Parathyroid adenoma (tissue), 2 donors: Measurements from ENCODE around the gene ITIH4.

Source experiments
- H2AFZ ChIP-seq: fragments of 300-600 bp; sonication (generic); one replicate; pipeline ENCODE4 v1.7.0; 2017; ENCODE audit warnings: antibody characterized with exemption, mild to moderate bottlenecking
- H3K27ac ChIP-seq: fragments of 300-600 bp; sonication (generic); one replicate; pipeline ENCODE4 v1.7.0; 2017
- H3K27me3 ChIP-seq: fragments of 300-600 bp; sonication (generic); one replicate; pipeline ENCODE4 v1.7.0; 2017; ENCODE audit warnings: low read length; ENCODE audit not compliant: control insufficient read depth, insufficient read depth
- H3K36me3 ChIP-seq: fragments of 300-600 bp; sonication (generic); one replicate; pipeline ENCODE4 v1.7.0; 2017; ENCODE audit warnings: low read length; ENCODE audit not compliant: control insufficient read depth, insufficient read depth
- H3K4me1 ChIP-seq: fragments of 300-600 bp; sonication (generic); one replicate; pipeline ENCODE4 v1.7.0; 2017; ENCODE audit warnings: control low read depth
- H3K4me2 ChIP-seq: fragments of 300-600 bp; sonication (generic); one replicate; pipeline ENCODE4 v1.7.0; 2017; ENCODE audit warnings: low read length
- H3K4me3 ChIP-seq: fragments of 300-600 bp; sonication (generic); one replicate; pipeline ENCODE4 v1.7.0; 2017; ENCODE audit warnings: low read depth, low read length
- H3K79me2 ChIP-seq: fragments of 300-600 bp; sonication (generic); one replicate; pipeline ENCODE4 v1.7.0; 2017; ENCODE audit warnings: control low read depth
- H3K9ac ChIP-seq: fragments of 300-600 bp; sonication (generic); one replicate; pipeline ENCODE4 v1.7.0; 2017; ENCODE audit warnings: mild to moderate bottlenecking
- H3K9me3 ChIP-seq: fragments of 300-600 bp; sonication (generic); one replicate; pipeline ENCODE4 v1.7.0; 2017; ENCODE audit warnings: low read length; ENCODE audit not compliant: control insufficient read depth
- TF ChIP-seq, protein P1 (sequence below): fragments of 300-600 bp; sonication (generic); IDR thresholded peaks from one replicate; pipeline ENCODE4 v1.7.0; 2017; ENCODE audit warnings: antibody characterized with exemption, mild to moderate bottlenecking
- donor health status: primary hyperparathyroidism.

The ITIH4 gene

DNA sequence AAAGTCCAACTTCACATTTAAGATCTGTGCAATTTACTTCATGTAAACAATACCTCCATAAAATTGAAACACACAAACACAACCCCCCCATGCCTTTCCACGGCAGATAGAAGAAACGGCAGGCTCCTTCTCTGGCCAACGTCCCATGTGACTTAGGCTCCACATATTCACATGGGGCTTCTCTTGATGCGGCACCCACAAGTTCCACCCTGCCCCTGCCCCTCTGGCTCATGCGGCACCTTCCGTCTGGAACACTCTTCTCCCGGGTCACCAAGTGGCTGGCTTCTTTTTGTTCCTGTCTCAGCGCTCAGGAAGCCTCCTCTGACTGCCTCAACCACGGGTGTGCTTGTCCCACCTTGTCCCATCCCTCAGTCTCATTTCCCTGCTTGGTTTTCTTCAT, 41.3 kb upstream of the ITIH4 start:
- no peaks in the 10 kb centered on the region for H3K9me3 ChIP-seq
- no peak overlapping the region for H3K9ac ChIP-seq
- no peaks in the 10 kb centered on the region for H3K4me1 ChIP-seq
- H3K36me3 ChIP-seq: no peaks in the 10 kb centered on the region
- no peak overlapping the region for H3K4me3 ChIP-seq
- no peak overlapping the region for H3K4me2 ChIP-seq
- H2AFZ ChIP-seq: no peak overlapping the region
- H3K27ac ChIP-seq: no peak overlapping the region
- no peaks in the 10 kb centered on the region for H3K27me3 ChIP-seq
- TF ChIP-seq, protein P1, sequence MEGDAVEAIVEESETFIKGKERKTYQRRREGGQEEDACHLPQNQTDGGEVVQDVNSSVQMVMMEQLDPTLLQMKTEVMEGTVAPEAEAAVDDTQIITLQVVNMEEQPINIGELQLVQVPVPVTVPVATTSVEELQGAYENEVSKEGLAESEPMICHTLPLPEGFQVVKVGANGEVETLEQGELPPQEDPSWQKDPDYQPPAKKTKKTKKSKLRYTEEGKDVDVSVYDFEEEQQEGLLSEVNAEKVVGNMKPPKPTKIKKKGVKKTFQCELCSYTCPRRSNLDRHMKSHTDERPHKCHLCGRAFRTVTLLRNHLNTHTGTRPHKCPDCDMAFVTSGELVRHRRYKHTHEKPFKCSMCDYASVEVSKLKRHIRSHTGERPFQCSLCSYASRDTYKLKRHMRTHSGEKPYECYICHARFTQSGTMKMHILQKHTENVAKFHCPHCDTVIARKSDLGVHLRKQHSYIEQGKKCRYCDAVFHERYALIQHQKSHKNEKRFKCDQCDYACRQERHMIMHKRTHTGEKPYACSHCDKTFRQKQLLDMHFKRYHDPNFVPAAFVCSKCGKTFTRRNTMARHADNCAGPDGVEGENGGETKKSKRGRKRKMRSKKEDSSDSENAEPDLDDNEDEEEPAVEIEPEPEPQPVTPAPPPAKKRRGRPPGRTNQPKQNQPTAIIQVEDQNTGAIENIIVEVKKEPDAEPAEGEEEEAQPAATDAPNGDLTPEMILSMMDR: no peak
- H3K79me2 ChIP-seq: peaks cover 3% of the 10 kb centered on the region

DNA sequence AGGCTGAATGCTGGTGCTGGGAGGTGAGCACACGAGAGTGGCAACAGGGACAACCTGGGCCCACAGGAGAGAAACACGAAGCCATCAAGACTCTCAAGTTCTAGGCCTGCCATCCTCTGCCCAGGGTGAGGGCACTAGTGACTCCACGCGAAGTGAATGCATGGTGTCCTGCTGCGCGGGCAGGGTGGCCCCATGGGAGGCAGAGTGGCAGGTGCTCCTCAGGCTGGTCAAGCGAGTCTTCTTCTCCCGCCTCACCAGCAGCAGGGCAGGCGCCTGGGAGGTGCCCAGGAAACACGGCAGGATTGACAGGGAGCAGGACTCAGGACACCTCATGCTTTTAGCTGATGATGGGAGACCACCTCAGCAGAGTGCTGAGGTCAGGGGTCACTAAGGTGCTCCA, 40.0 kb upstream of the ITIH4 start:
- H2AFZ ChIP-seq: no peak overlapping the region
- no peaks in the 10 kb centered on the region for H3K9me3 ChIP-seq
- H3K4me2 ChIP-seq: no peak overlapping the region
- no peaks in the 10 kb centered on the region for H3K4me1 ChIP-seq
- H3K27ac ChIP-seq: no peak overlapping the region
- TF ChIP-seq, protein P1: no peak
- H3K4me3 ChIP-seq: no peak overlapping the region
- H3K9ac ChIP-seq: no peak overlapping the region
- H3K27me3 ChIP-seq: no peaks in the 10 kb centered on the region
- H3K36me3 ChIP-seq: no peaks in the 10 kb centered on the region
- no peaks in the 10 kb centered on the region for H3K79me2 ChIP-seq

DNA sequence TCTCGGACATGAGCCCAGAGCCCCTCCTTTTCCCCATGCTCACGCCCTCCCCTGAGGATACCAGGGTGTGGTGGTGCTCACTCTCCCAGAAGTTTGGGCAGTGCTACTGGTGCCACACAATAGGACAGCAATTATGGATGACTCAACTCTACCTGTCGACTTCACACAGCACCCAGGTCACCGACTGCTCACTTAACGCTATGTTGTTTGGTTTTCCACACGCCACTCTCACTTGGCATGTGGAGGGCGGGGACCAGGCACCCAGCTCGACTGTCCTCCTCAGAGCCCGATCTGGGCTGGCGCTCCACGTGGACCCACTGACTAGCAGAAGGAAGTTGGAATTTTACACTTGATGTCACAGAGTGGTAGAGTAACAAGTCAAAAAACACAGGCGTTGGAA, 36.0 kb upstream of the ITIH4 start:
- H3K9ac ChIP-seq: no peak overlapping the region
- peaks cover 2% of the 10 kb centered on the region for H3K79me2 ChIP-seq
- no peaks in the 10 kb centered on the region for H3K27me3 ChIP-seq
- no peak overlapping the region for H3K27ac ChIP-seq
- no peak overlapping the region for H3K4me2 ChIP-seq
- H3K36me3 ChIP-seq: no peaks in the 10 kb centered on the region
- H3K9me3 ChIP-seq: no peaks in the 10 kb centered on the region
- H2AFZ ChIP-seq: no peak overlapping the region
- TF ChIP-seq, protein P1: no peak
- H3K4me1 ChIP-seq: no peaks in the 10 kb centered on the region
- no peak overlapping the region for H3K4me3 ChIP-seq

DNA sequence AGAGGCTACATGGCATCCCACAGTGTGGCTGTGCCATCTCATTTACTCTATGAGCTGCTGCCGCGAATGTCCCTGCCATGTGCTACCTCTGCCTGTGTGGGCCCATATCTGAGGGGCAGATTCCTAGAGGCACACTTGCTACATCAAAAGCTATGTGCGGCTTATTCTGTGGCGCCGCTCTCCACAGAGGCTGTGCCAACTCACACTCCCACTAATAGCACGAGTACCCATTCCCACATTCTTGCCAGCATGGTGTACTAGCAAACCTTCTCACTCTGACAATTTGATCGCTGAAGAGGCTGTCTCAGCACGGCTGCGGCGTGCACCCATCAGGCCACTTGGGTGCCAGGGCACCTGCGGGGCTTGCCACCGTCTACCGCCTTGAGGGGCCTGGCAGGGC, 35.5 kb upstream of the ITIH4 start:
- Histone ChIP-seq H3K4me1 (no peaks in the 10 kb centered on the region), H3K4me3 (no peak overlapping the region), H2AFZ (no peak overlapping the region), H3K36me3 (no peaks in the 10 kb centered on the region), H3K4me2 (no peak overlapping the region), H3K9me3 (no peaks in the 10 kb centered on the region), H3K79me2 (peaks cover 2% of the 10 kb centered on the region), H3K27me3 (no peaks in the 10 kb centered on the region), H3K9ac (no peak overlapping the region), H3K27ac (no peak overlapping the region)
- TF ChIP-seq, protein P1: no peak

DNA sequence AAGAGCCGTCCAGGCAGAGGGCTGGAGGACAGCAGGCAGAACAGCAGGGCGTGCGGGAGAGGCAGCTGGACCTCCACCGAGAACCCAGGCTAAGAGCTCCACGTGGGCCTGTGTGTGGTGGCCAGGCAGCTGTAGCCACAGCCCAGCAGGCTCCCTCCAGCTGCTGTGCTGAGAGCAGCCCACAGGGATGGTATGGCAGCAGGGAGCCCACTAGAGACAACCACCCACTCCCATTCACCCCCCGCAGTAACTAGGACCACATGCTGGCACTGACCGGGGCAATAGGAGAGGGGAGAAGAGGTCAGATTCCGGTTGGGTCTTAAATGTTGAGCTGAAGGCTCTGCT, 29.9 kb upstream of the ITIH4 start:
- Histone ChIP-seq H3K9me3 (no peaks in the 10 kb centered on the region), H3K4me2 (no peak overlapping the region), H3K36me3 (no peaks in the 10 kb centered on the region), H3K9ac (no peak overlapping the region), H3K27ac (no peak overlapping the region), H3K27me3 (no peaks in the 10 kb centered on the region), H3K4me3 (no peak overlapping the region), H3K4me1 (no peaks in the 10 kb centered on the region), H2AFZ (no peak overlapping the region), H3K79me2 (peaks cover 2% of the 10 kb centered on the region)
- TF ChIP-seq, protein P1: no peak
